ENCODE data around the gene SUPT3H.
A peak's percentile ranks its signal among the peaks of the same experiment; 100 is the strongest.

Gene SUPT3H

GRCh38 chr6:45086360-45087084 lies 291.2 kb downstream of the SUPT3H start:
- TF ChIP-seq CTCF (conservative IDR thresholded peaks at IDR 0.05; ENCODE audit: low read depth, low read length): peak; percentile 16
- H3K4me3 ChIP-seq (ENCODE audit: low read depth, low read length): no peak overlapping the region
- no peak for DNase-seq (ENCODE audit: low read depth)

DNA sequence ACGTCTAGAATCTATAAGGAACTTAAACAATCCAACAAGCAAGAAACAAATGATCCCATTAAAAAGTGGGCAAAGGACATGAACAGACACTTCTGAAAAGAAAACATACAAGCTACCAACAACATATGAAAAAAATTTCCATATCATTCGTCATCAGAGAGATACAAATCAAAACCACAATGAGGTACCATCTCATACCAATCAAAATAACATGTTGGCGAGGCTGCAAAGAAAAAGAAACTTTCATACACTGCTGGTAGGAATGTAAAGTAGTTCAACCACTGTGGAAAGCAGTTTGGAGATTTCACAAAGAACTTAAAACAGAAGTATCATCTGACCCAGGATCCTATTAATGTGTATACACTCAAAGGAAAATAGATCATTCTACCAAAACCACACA lies 293.5 kb downstream of the SUPT3H start:
- DNase-seq (ENCODE audit: low read depth): no peak
- TF ChIP-seq CTCF (conservative IDR thresholded peaks at IDR 0.05; ENCODE audit: low read depth, low read length): no peak
- H3K4me3 ChIP-seq (ENCODE audit: low read depth, low read length): no peak overlapping the region

- H3K4me3 ChIP-seq (ENCODE audit: low read depth, low read length): no peak overlapping the region
- DNase-seq (ENCODE audit: low read depth): no peak
- no peak for TF ChIP-seq CTCF (conservative IDR thresholded peaks at IDR 0.05; ENCODE audit: low read depth, low read length)
Measured at GRCh38 chr6:45082091-45082490, 295.6 kb downstream of the SUPT3H start.

- DNase-seq (ENCODE audit: low read depth): no peak
- no peak for TF ChIP-seq CTCF (conservative IDR thresholded peaks at IDR 0.05; ENCODE audit: low read depth, low read length)
- H3K4me3 ChIP-seq (ENCODE audit: low read depth, low read length): no peak overlapping the region
Measured at GRCh38 chr6:45081634-45082033, 296.1 kb downstream of the SUPT3H start.

DNA sequence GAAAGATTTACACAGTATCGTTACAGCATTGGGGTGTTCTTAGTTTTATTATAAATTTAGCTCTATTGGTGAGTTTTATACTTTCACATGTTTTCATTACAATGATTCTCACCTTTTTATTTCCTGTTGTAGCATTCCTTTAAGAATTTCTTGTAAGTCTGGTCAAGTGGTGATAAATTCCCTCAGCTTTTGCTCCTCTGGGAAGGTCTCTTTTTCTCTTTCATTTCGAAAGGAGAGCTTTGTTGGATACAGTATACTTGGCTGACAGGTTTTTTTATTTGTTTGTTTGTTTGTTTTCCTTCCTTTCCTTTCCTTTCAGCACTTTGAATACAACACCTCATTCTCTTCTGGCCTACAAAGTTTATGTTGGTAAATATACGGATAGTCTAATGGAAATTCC lies 299.3 kb downstream of the SUPT3H start:
- DNase-seq (ENCODE audit: low read depth): no peak
- TF ChIP-seq CTCF (conservative IDR thresholded peaks at IDR 0.05; ENCODE audit: low read depth, low read length): no peak
- no peak overlapping the region for H3K4me3 ChIP-seq (ENCODE audit: low read depth, low read length)

DNA sequence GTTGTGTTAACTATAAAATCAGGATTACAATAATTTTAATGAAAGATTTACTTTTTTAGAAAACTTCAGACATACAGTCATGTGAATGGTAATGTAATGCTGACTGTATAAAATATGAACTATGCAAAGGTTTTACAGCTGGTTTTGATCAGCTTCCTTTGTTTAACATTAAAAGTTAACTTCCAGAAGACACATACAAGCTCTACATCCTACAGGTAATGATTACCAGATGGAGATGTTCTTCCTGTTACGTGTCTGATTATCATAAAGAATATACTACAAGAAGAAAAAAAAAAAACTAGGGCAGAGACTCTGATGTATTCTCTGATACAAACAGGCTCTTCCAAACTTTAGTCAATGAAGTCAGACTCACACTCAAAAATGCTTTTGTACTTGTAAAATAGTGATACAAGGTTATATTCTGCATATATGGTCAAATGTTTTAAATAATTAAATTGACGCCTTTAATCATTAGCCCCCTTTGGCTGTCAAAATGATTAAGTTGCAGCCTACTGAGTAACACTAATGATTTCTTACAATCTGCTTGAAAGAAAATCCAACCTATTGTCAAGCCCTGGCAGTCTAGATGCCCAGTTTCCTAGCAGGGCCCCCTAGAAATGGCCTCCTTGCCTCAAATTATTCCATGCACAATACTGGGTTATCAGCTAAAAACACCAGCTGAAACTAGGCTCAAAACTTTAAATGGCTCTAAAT lies 301.4 kb downstream of the SUPT3H start:
- no peak overlapping the region for H3K4me3 ChIP-seq (ENCODE audit: low read depth, low read length)
- no peak for DNase-seq (ENCODE audit: low read depth)
- no peak for TF ChIP-seq CTCF (conservative IDR thresholded peaks at IDR 0.05; ENCODE audit: low read depth, low read length)

GRCh38 chr6:45075246-45075645 lies 302.5 kb downstream of the SUPT3H start:
- peak; percentile 97 for DNase-seq (ENCODE audit: low read depth)
- TF ChIP-seq CTCF (conservative IDR thresholded peaks at IDR 0.05; ENCODE audit: low read depth, low read length): no peak
- no peak overlapping the region for H3K4me3 ChIP-seq (ENCODE audit: low read depth, low read length)
